Body of pancreas (tissue), 4 donors: ENCODE measurements around the gene RNASEH2C.
"Not testable (repeated sequence)": the region's sequence is repeated elsewhere in the genome, so short reads cannot be mapped to it uniquely, and the experiment has no call there.

Source experiments
- POLR2A ChIP-seq, 3 donors: fragments of 450-650 bp; IDR thresholded peaks; one replicate each; pipeline ENCODE4 v1.6.1; 2016; ENCODE audit warnings: antibody characterized with exemption in 3 of 3, mild to moderate bottlenecking in 2 of 3
- TF ChIP-seq, protein P1 (sequence below), 7 experiments: fragments of 450-650 bp in 4 of 7; fragments of 200-600 bp in 3 of 7; sonication (generic) in 3 of 7; IDR thresholded peaks; one replicate each; pipeline ENCODE4 v1.5.1; 2016 to 2019; ENCODE audit warnings: antibody characterized with exemption in 7 of 7

DNA sequence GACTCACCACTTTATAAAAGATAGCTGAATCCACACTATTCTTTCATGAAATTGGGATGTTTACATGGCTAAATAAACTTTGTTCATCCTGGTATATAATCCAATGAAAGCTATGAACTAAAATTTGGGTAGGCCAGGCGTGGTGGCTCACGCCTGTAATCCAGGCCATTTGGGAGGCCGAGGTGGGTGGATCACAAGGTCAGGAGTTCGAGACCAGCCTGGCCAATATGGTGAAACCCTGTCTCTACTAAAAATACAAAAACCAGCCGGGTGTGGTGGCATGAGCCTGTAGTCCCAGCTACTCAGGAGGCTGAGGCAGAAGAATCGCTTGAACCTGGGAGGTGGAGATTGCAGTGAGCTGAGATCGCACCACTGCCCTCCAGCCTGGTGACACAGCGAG is 28.8 kb downstream of the RNASEH2C start:
- TF ChIP-seq, protein P1, sequence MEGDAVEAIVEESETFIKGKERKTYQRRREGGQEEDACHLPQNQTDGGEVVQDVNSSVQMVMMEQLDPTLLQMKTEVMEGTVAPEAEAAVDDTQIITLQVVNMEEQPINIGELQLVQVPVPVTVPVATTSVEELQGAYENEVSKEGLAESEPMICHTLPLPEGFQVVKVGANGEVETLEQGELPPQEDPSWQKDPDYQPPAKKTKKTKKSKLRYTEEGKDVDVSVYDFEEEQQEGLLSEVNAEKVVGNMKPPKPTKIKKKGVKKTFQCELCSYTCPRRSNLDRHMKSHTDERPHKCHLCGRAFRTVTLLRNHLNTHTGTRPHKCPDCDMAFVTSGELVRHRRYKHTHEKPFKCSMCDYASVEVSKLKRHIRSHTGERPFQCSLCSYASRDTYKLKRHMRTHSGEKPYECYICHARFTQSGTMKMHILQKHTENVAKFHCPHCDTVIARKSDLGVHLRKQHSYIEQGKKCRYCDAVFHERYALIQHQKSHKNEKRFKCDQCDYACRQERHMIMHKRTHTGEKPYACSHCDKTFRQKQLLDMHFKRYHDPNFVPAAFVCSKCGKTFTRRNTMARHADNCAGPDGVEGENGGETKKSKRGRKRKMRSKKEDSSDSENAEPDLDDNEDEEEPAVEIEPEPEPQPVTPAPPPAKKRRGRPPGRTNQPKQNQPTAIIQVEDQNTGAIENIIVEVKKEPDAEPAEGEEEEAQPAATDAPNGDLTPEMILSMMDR (IDR thresholded peaks at IDR 0.05) = not testable (repeated sequence)
- not testable (repeated sequence) for TF ChIP-seq POLR2A (IDR thresholded peaks at IDR 0.05)
